H1 (cell line): Measurements from ENCODE around the gene TMPRSS11F. TPM values are rescaled to one million over a fixed set of nuclear protein-coding genes. Genes with fewer than 3 reads are reported as not detected.
"Not testable (repeated sequence)": the region's sequence is repeated elsewhere in the genome, so short reads cannot be mapped to it uniquely, and the experiment has no call there.

Experiments
- CTCF ChIA-PET: fragments of 300-600 bp; sonication (Branson Sonifier 250); formaldehyde crosslinking; loops from one replicate; lab custom pipeline; 2021; ENCODE audit not compliant: partially characterized antibody; lab: Charles Lee
- POLR2A ChIA-PET: fragments of 300-600 bp; sonication (Branson Sonifier 250); formaldehyde crosslinking; loops from one replicate; lab custom pipeline; 2021; ENCODE audit warnings: inconsistent platforms; ENCODE audit not compliant: partially characterized antibody; lab: Charles Lee
- DNase-seq, 2 experiments: peaks; one replicate each; pipeline versions ENCODE4 v3.0.0 to v3.0.0-alpha.2; 2010 to 2022; ENCODE audit warnings: low spot score in 2 of 2, low read depth in 1 of 2, mixed read lengths in 1 of 2
- FAIRE-seq: peaks from 2 replicates; lab custom pipeline; 2011; peaks lifted over from hg19 to GRCh38; lab: Jason Lieb, UNC
- H2AFZ ChIP-seq: 2 replicates; pipeline ENCODE4 v1.8.1; 2012; ENCODE audit warnings: low read length, inconsistent platforms
- H2AK5ac ChIP-seq: 2 replicates; pipeline ENCODE4 v1.6.1; 2013; ENCODE audit warnings: low read depth, low read length
- H2BK120ac ChIP-seq: replicated peaks from 2 replicates; pipeline ENCODE3; 2013; ENCODE audit warnings: low read depth, low read length, inconsistent platforms
- H2BK12ac ChIP-seq: 2 replicates; pipeline ENCODE4 v1.6.1; 2013; ENCODE audit warnings: low read depth, low read length
- H2BK15ac ChIP-seq: 2 replicates; pipeline ENCODE4 v1.6.1; 2013; ENCODE audit warnings: low read length
- H2BK20ac ChIP-seq: 2 replicates; pipeline ENCODE4 v1.6.1; 2013; ENCODE audit warnings: low read length
- H2BK5ac ChIP-seq: 2 replicates; pipeline ENCODE4 v1.6.1; 2013; ENCODE audit warnings: low read depth, low read length
- H3K14ac ChIP-seq: 2 replicates; pipeline ENCODE4 v1.6.1; 2013; ENCODE audit warnings: inconsistent platforms; ENCODE audit not compliant: insufficient read length
- H3K18ac ChIP-seq: 2 replicates; pipeline ENCODE4 v1.6.1; 2013; ENCODE audit warnings: low read length; ENCODE audit errors: extremely low read depth
- H3K23ac ChIP-seq: 2 replicates; pipeline ENCODE4 v1.6.1; 2013; ENCODE audit warnings: inconsistent platforms; ENCODE audit not compliant: insufficient read length
- H3K23me2 ChIP-seq: 2 replicates; pipeline ENCODE4 v1.6.1; 2013; ENCODE audit warnings: low read depth, low read length
- H3K27ac ChIP-seq: 2 replicates; pipeline ENCODE4 v1.6.1; 2011; ENCODE audit warnings: low read depth, low read length, inconsistent platforms
- H3K27me3 ChIP-seq, 4 experiments: replicated peaks in 1 of 4; 1 replicate in 1 of 4; 2 replicates in 3 of 4; pipeline versions ENCODE4 v1.6.1 to v1.8.1; 2011 to 2013; ENCODE audit warnings: low read length in 3 of 4, mild to moderate bottlenecking in 3 of 4, inconsistent platforms in 2 of 4, mixed read lengths in 2 of 4, moderate library complexity in 1 of 4; ENCODE audit not compliant: control insufficient read depth in 3 of 4, insufficient read depth in 3 of 4; ENCODE audit errors: extremely low read depth in 1 of 4
- H3K36me3 ChIP-seq, 4 experiments: 2 replicates each; pipeline versions ENCODE4 v1.6.1 to v1.8.1; 2011 to 2013; ENCODE audit warnings: mild to moderate bottlenecking in 4 of 4, low read length in 3 of 4, moderate library complexity in 2 of 4, control low read depth in 1 of 4, inconsistent platforms in 1 of 4; ENCODE audit not compliant: insufficient read depth in 4 of 4, control insufficient read depth in 2 of 4
- H3K4ac ChIP-seq: replicated peaks from 2 replicates; pipeline ENCODE3; 2013; ENCODE audit warnings: low read length, low read depth, mixed read lengths, inconsistent platforms; ENCODE audit not compliant: insufficient read length
- H3K4me1 ChIP-seq, 4 experiments: replicated peaks in 1 of 4; 1 replicate in 1 of 4; 2 replicates in 3 of 4; pipeline versions ENCODE4 v1.6.1 to v1.8.1; 2011 to 2013; ENCODE audit warnings: low read length in 3 of 4, inconsistent platforms in 2 of 4, mixed read lengths in 1 of 4; ENCODE audit not compliant: insufficient read depth in 4 of 4, control insufficient read depth in 3 of 4
- H3K4me2 ChIP-seq, 2 experiments: 2 replicates each; pipeline versions ENCODE4 v1.6.1 to v1.8.1; 2011 to 2013; ENCODE audit warnings: low read depth in 2 of 2, low read length in 2 of 2, control low read depth in 1 of 2, inconsistent platforms in 1 of 2, mild to moderate bottlenecking in 1 of 2; ENCODE audit not compliant: insufficient read depth in 1 of 2
- H3K4me3 ChIP-seq, 4 experiments: fragments of 200-600, 300-600 bp in 1 of 4; sonication (generic), shearing (Covaris generic), sonication (Bioruptor Twin) in 1 of 4; 2 replicates each; pipeline versions ENCODE4 v1.5.1 to v1.8.1; 2011 to 2016; ENCODE audit warnings: low read length in 4 of 4, low read depth in 3 of 4, control low read depth in 2 of 4, inconsistent platforms in 2 of 4, mild to moderate bottlenecking in 2 of 4, mixed read lengths in 1 of 4, moderate library complexity in 1 of 4; ENCODE audit not compliant: insufficient read depth in 2 of 4; ENCODE audit errors: extremely low read depth in 1 of 4
- H3K56ac ChIP-seq: replicated peaks from 2 replicates; pipeline ENCODE3; 2013; ENCODE audit warnings: low read depth, mild to moderate bottlenecking, mixed read lengths, low read length, inconsistent platforms; ENCODE audit not compliant: insufficient read length
- H3K79me1 ChIP-seq: 2 replicates; pipeline ENCODE4 v1.6.1; 2013; ENCODE audit warnings: low read depth, low read length, control low read depth
- H3K79me2 ChIP-seq, 2 experiments: 2 replicates each; pipeline versions ENCODE4 v1.6.1 to v1.8.1; 2012 to 2013; ENCODE audit warnings: low read length in 2 of 2, mild to moderate bottlenecking in 2 of 2, inconsistent platforms in 1 of 2; ENCODE audit not compliant: insufficient read depth in 2 of 2, control insufficient read depth in 1 of 2
- H3K9ac ChIP-seq, 4 experiments: replicated peaks in 1 of 4; 1 replicate in 1 of 4; 2 replicates in 3 of 4; pipeline versions ENCODE4 v1.6.1 to v1.8.1; 2011 to 2013; ENCODE audit warnings: low read depth in 3 of 4, low read length in 3 of 4, control low read depth in 2 of 4, mild to moderate bottlenecking in 2 of 4, moderate library complexity in 2 of 4, inconsistent platforms in 1 of 4; ENCODE audit errors: extremely low read depth in 1 of 4
- H3K9me3 ChIP-seq, 2 experiments: 2 replicates each; pipeline versions ENCODE4 v1.6.1 to v1.8.1; 2012 to 2013; ENCODE audit warnings: mild to moderate bottlenecking in 2 of 2, moderate library complexity in 2 of 2, control low read depth in 1 of 2, inconsistent platforms in 1 of 2, low read depth in 1 of 2, low read length in 1 of 2, mixed read lengths in 1 of 2; ENCODE audit not compliant: insufficient read depth in 2 of 2
- H4K20me1 ChIP-seq, 2 experiments: replicated peaks in 1 of 2; 2 replicates each; pipeline versions ENCODE3 to v1.8.1; 2011 to 2013; ENCODE audit warnings: inconsistent platforms in 2 of 2, low read length in 2 of 2, mild to moderate bottlenecking in 1 of 2; ENCODE audit not compliant: insufficient read depth in 2 of 2, control insufficient read depth in 1 of 2
- H4K5ac ChIP-seq: 2 replicates; pipeline ENCODE4 v1.6.1; 2013; ENCODE audit warnings: low read length, low read depth, mixed read lengths, inconsistent platforms; ENCODE audit not compliant: insufficient read length
- H4K8ac ChIP-seq: 2 replicates; pipeline ENCODE4 v1.8.0; 2013; ENCODE audit warnings: mild to moderate bottlenecking, moderate library complexity, low read length, inconsistent platforms; ENCODE audit not compliant: insufficient read depth; ENCODE audit errors: extremely low read depth
- H4K91ac ChIP-seq: replicated peaks from 2 replicates; pipeline ENCODE3; 2013; ENCODE audit warnings: low read length, mixed read lengths, inconsistent platforms; ENCODE audit not compliant: insufficient read length
- WGBS, 2 experiments: shearing (Covaris generic) in 1 of 2; methylation state at CpG; one replicate each; pipeline versions ENCODE4 v1.1.6 to v1.1.7; 2013 to 2015; ENCODE audit warnings: low lambda C conversion rate in 2 of 2, mixed read lengths in 2 of 2, inconsistent platforms in 1 of 2, low coverage in 1 of 2, missing lambda C conversion rate in 1 of 2; ENCODE audit not compliant: insufficient replicate concordance in 2 of 2, insufficient coverage in 1 of 2, insufficient read length in 1 of 2; ENCODE audit errors: extremely low coverage in 1 of 2, missing lambda C conversion rate in 1 of 2; 5-methylcytosine and 5-hydroxymethylcytosine counted together
- polyA plus RNA-seq, 7 experiments: library from polyadenylated mRNA; depleted of rRNA in 3 of 7; stranded (reverse) in 5 of 7; unstranded in 2 of 7; fragments of >200 nt in 5 of 7; fragments of 200-250 nt in 2 of 7; gene quantifications; 1 replicate in 5 of 7; 2 replicates in 1 of 7; 4 replicates in 1 of 7; pipeline versions ENCODE4 v1.2.1 to v1.2.3, GENCODE V29; 2011 to 2013; ENCODE audit warnings: missing spikeins in 2 of 7, mixed read lengths in 2 of 7
- total RNA-seq: library from RNA; stranded (reverse); fragmentation: NEBNext Ultra II Directional; extraction: Animal tissue kit (Norgen Biotek cat#: 25700); gene quantifications from 2 replicates; pipeline ENCODE4 v1.2.1, GENCODE V29; 2021

Gene TMPRSS11F
- total and polyA plus RNA-seq, 2 of the 8 experiments (the other 6 are each of a cell fraction or from before 2014, with no cell fraction given): not detected

DNA sequence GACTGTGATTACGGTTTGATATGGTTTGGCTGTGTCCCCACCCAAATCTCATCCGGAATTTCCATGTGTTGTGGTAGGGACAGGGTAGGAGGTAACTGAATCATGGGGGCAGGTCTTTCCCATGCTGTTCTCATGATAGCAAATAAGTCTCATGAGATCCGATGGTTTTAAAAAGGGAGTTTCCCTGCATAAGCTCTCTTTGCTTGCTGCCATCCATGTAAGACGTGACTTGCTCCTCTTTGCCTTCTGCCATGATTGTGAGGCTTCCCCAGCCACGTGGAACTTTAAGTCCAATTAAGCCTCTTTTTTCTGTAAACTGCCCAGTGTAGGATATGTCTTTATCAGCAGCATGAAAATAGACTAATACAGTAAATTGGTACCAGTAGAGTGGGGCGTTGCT is 42.5 kb upstream of the TMPRSS11F start:
- H2AK5ac ChIP-seq, H4K20me1 ChIP-seq, H3K56ac ChIP-seq, H3K9ac ChIP-seq, H2BK5ac ChIP-seq, H3K23ac ChIP-seq, H3K4me3 ChIP-seq, DNase-seq, POLR2A ChIA-PET, FAIRE-seq, H3K4ac ChIP-seq, H2BK15ac ChIP-seq, H2BK12ac ChIP-seq, H2BK120ac ChIP-seq, H3K18ac ChIP-seq, H3K79me1 ChIP-seq, H3K27me3 ChIP-seq, H3K27ac ChIP-seq, H2BK20ac ChIP-seq, H3K36me3 ChIP-seq, H3K14ac ChIP-seq, H4K91ac ChIP-seq, H3K4me2 ChIP-seq, H2AFZ ChIP-seq, H3K4me1 ChIP-seq, H4K5ac ChIP-seq, H3K79me2 ChIP-seq, H4K8ac ChIP-seq, H3K23me2 ChIP-seq: not testable (repeated sequence)
- CTCF ChIA-PET: interaction anchor here (1.0 to 1.3 kb wide), 2 partner anchors 261 to 448 kb away, joined by 3 read pairs; no protein-coding TSS in a partner anchor
- peaks cover 10 to 13% of the 10 kb centered on the region in 2 experiments; a peak in 3 of 4 replicates for H3K9me3 ChIP-seq
- WGBS, 2 experiments: 88% methylated on average over 6 of the region's 6 CpGs; no CpG with 5 or more reads in 1 of the 2 experiments
